SHP77 (cell line): ENCODE measurements around the gene CHRNA10.

Experiments
- DNase-seq, 2 experiments: peaks; one replicate each; lab custom pipeline; 2025; lab: John Stamatoyannopoulos, UW

CHRNA10 gene

DNA sequence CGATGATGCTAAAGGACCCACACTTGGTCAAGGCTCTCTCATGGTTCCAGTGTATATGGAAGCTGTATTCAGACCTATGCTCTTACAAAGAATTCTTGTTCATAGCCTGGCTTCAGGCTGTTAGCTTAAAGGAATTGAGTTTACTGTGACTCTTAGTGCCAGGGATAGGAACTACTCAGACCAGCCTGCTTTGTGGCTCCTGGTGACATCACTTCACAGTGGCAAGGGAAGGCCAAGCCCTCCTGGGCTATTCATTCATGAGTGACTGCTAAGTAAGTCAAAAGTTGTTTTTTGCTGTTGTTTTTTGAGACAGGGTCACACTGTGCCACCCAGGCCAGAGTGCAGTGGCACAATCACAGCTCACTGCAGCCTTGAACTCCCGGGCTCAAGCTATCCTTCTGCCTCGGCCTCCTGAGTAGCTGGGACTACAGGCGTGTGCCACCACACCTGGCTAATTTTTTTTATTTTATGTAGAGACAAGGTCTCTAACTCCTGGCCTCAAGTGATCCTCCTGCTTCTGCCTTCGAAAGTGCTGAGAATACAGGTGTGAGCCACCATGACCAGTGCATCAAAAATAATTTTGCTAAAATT is 39.0 kb downstream of the CHRNA10 start:
- DNase-seq, result no peak

- no peak for DNase-seq
Measured at GRCh38 chr11:3631331-3631730, 39.9 kb downstream of the CHRNA10 start.

- DNase-seq, result no peak
Measured at GRCh38 chr11:3627291-3627690, 43.9 kb downstream of the CHRNA10 start.

- no peak for DNase-seq
Measured at GRCh38 chr11:3626250-3626960, 44.8 kb downstream of the CHRNA10 start.

- DNase-seq, result no peak
Measured at GRCh38 chr11:3623767-3624458, 47.3 kb downstream of the CHRNA10 start.

DNA sequence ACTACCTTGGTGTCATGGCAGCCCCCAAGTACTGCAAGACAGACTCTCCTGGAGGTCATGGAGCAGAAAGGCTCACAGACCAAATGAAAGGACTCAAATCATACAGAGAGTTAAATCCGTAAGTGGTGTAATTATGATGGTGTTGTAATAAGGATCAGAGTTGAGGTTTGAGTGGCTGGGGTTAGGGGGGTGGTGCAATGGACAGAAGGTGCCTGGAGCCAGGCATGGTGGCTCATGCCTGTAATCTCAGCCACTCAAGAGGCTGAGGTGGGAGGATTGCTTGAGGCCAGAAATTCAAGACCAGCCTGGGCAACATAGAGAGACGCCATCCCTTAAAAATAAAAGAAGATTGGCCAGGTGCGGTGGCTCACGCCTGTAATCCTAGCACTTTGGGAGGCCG is 48.1 kb downstream of the CHRNA10 start:
- no peak for DNase-seq

GRCh38 chr11:3622521-3622920 is 48.7 kb downstream of the CHRNA10 start:
- no peak for DNase-seq

DNA sequence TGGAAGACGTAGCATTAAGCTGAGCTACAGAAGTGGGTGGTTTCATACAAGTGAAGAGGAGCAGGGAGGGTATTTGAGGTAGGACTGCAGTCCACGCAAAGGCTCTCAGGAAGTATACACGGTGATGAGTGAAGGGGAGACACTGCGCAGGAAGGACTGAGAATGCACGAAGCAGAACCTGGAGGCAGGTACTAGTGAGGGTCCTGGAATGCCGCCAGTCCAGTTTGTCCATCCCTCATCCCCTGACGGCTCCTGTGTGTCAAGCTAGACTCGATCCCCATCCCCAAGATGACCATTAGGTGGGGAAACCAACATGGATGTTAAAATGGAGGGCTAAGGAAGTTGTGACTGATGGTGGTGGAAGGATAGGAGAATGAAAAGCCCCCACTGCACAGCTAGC is 53.2 kb downstream of the CHRNA10 start:
- no peak for DNase-seq

- DNase-seq, result peak; percentile 40 to 57
Measured at GRCh38 chr11:3616721-3617460, 54.3 kb downstream of the CHRNA10 start.

- DNase-seq, result peak in 1 of 2 experiments; percentile 5
Measured at GRCh38 chr11:3615998-3616397, 55.2 kb downstream of the CHRNA10 start.
